ENCODE measurements around the gene MICAL1.
A peak's percentile ranks its signal among the peaks of the same experiment; 100 is the strongest.

MICAL1 gene

DNA sequence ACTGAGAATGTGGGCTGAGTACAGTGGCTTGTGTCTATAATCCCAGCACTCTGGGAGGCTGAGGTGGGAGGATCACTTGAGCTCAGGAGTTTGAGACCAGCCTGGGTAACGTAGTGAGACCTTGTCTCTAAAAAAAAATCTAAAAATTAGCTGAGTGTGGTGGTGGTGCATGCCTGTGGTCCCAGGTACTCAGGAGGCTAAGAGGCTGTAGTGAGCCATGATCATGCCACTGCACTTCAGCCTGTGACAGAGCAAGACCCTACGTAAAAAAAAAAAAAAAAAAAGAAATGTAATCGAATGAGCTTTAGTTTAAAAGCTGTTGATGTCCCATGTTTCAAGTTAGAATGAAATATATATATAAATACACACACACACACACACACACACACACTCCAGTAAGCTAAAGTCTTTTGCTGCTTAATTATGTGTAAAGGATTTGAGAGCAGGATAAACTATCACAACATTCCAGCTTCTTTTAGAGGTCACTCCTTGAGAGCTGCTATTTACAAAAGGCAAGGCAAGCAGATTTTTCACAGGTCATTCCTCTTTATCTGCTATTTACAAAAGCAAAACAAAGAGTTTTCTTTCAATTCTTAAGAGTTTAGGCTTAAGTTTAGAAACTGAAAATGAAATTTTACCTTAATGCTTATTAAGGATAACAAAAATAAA lies 4.7 kb upstream of the MICAL1 start:
- Histone ChIP-seq H3F3A (ENCODE audit: low read depth) (peaks cover 12% of the 10 kb centered on the region; the same call in 1 of the 2 replicates), H3K27me3 (ENCODE audit: insufficient read depth, low read length, poor library complexity, severe bottlenecking) (no peaks in the 10 kb centered on the region), H3K4me2 (ENCODE audit: low read depth, low read length, poor library complexity, severe bottlenecking) (no peak overlapping the region), H3K4me1 (ENCODE audit: insufficient read depth, low read length, poor library complexity, severe bottlenecking) (peaks cover 25% of the 10 kb centered on the region), H4K20me1 (ENCODE audit: insufficient read depth, low read length, poor library complexity, severe bottlenecking) (peaks cover 6% of the 10 kb centered on the region), H3K36me3 (ENCODE audit: insufficient read depth, low read length) (peaks cover 27% of the 10 kb centered on the region), H3K4me3 (ENCODE audit: low read length, poor library complexity, severe bottlenecking) (no peak overlapping the region), H3K9me3 (ENCODE audit: insufficient read depth, low read depth, low read length) (no peaks in the 10 kb centered on the region), H3K79me2 (ENCODE audit: insufficient read depth, low read length) (peaks cover 17% of the 10 kb centered on the region; the same call in 1 of the 2 replicates), H2AFZ (ENCODE audit: low read length) (no peak overlapping the region), H3K9ac (ENCODE audit: low read depth, low read length, poor library complexity, severe bottlenecking) (no peak overlapping the region), H3K9me2 (replicated peaks; ENCODE audit: low read depth, low read length) (no peaks in the 10 kb centered on the region)
- TF ChIP-seq, protein P1, sequence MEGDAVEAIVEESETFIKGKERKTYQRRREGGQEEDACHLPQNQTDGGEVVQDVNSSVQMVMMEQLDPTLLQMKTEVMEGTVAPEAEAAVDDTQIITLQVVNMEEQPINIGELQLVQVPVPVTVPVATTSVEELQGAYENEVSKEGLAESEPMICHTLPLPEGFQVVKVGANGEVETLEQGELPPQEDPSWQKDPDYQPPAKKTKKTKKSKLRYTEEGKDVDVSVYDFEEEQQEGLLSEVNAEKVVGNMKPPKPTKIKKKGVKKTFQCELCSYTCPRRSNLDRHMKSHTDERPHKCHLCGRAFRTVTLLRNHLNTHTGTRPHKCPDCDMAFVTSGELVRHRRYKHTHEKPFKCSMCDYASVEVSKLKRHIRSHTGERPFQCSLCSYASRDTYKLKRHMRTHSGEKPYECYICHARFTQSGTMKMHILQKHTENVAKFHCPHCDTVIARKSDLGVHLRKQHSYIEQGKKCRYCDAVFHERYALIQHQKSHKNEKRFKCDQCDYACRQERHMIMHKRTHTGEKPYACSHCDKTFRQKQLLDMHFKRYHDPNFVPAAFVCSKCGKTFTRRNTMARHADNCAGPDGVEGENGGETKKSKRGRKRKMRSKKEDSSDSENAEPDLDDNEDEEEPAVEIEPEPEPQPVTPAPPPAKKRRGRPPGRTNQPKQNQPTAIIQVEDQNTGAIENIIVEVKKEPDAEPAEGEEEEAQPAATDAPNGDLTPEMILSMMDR (conservative IDR thresholded peaks at IDR 0.05; ENCODE audit: low read length), result no peak
- TF ChIP-seq EZH2phosphoT487 (IDR thresholded peaks at IDR 0.05; ENCODE audit: borderline replicate concordance), result no peak

DNA sequence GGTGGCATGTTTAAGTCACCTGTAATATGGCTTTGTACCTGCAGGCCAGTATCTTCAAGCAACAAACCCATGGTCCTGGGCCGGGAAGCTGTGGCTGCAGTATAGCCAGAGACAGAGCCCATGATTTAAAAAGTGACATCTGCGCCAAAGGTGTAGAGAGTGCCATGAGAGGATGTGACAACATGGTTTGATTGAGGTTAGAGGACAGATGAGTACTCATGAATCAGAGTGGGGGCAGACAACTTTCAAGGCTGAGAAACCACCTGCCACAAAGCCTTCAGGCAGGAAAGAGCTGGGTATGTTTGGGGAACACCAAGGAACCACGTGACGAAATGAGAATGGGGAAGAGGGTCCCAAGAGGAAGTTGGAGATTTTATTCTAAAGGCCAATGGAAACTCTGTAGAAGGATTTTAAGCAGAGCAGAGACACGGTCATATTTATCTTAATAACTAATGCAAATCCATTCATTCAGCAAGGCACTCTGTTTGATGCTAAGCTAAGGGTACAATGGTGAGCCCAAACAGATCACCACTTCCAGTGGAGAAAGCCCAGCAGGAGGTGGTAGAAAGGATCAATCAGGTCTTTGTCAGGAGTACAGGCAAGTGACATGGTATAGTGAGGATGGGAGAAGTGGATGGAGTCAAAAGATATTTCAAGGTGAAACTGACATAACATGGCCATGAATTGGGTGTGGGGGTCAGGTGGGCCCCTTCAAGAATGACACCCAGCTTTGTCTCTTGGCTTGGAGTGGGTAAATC lies 3.4 kb upstream of the MICAL1 start:
- peaks cover 12% of the 10 kb centered on the region; the same call in 1 of the 2 replicates for H3F3A ChIP-seq (ENCODE audit: low read depth)
- no peak overlapping the region for H3K9ac ChIP-seq (ENCODE audit: low read depth, low read length, poor library complexity, severe bottlenecking)
- no peak for TF ChIP-seq EZH2phosphoT487 (IDR thresholded peaks at IDR 0.05; ENCODE audit: borderline replicate concordance)
- TF ChIP-seq, protein P1 (conservative IDR thresholded peaks at IDR 0.05; ENCODE audit: low read length), result no peak
- no peaks in the 10 kb centered on the region for H3K27me3 ChIP-seq (ENCODE audit: insufficient read depth, low read length, poor library complexity, severe bottlenecking)
- H2AFZ ChIP-seq (ENCODE audit: low read length), result no peak overlapping the region
- no peak overlapping the region for H3K4me2 ChIP-seq (ENCODE audit: low read depth, low read length, poor library complexity, severe bottlenecking)
- peaks cover 16% of the 10 kb centered on the region for H3K36me3 ChIP-seq (ENCODE audit: insufficient read depth, low read length)
- peaks cover 32% of the 10 kb centered on the region for H3K4me1 ChIP-seq (ENCODE audit: insufficient read depth, low read length, poor library complexity, severe bottlenecking)
- peaks cover 6% of the 10 kb centered on the region for H4K20me1 ChIP-seq (ENCODE audit: insufficient read depth, low read length, poor library complexity, severe bottlenecking)
- no peak overlapping the region for H3K4me3 ChIP-seq (ENCODE audit: low read length, poor library complexity, severe bottlenecking)
- H3K9me2 ChIP-seq (replicated peaks; ENCODE audit: low read depth, low read length), result no peaks in the 10 kb centered on the region
- no peaks in the 10 kb centered on the region for H3K9me3 ChIP-seq (ENCODE audit: insufficient read depth, low read depth, low read length)
- peaks cover 14% of the 10 kb centered on the region for H3K79me2 ChIP-seq (ENCODE audit: insufficient read depth, low read length)

DNA sequence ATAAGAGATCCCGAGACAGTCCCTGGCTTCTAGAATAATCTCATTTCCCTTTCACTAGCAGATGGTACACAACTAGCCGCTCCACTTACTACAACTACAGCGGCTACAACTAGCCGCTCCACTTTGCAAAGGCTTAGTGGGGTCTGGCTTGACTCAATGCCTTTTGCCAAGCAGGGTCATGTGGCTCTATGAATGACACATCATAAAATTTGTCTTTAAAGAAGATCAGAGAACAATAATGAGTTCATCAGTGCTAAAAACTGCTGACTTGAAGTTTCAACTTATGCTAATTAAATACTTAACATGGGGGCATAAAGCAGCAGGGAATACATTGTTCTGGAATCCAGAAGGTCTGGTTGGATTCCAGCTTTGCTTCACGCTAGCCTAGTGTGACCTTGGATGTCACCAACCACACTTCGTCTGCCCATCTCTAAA lies 2.0 kb upstream of the MICAL1 start:
- Histone ChIP-seq H3K27me3 (ENCODE audit: insufficient read depth, low read length, poor library complexity, severe bottlenecking) (no peaks in the 10 kb centered on the region), H3K79me2 (ENCODE audit: insufficient read depth, low read length) (peaks cover 27% of the 10 kb centered on the region), H3K4me1 (ENCODE audit: insufficient read depth, low read length, poor library complexity, severe bottlenecking) (peaks cover 45% of the 10 kb centered on the region), H3K9me3 (ENCODE audit: insufficient read depth, low read depth, low read length) (no peaks in the 10 kb centered on the region), H3K9me2 (replicated peaks; ENCODE audit: low read depth, low read length) (no peaks in the 10 kb centered on the region), H3K36me3 (ENCODE audit: insufficient read depth, low read length) (peaks cover 15% of the 10 kb centered on the region), H4K20me1 (ENCODE audit: insufficient read depth, low read length, poor library complexity, severe bottlenecking) (peaks cover 6% of the 10 kb centered on the region), H3K4me3 (ENCODE audit: low read length, poor library complexity, severe bottlenecking) (no peak overlapping the region), H3K9ac (ENCODE audit: low read depth, low read length, poor library complexity, severe bottlenecking) (no peak overlapping the region), H3F3A (ENCODE audit: low read depth) (peaks cover 12% of the 10 kb centered on the region; the same call in 1 of the 2 replicates), H3K4me2 (ENCODE audit: low read depth, low read length, poor library complexity, severe bottlenecking) (peak overlapping the region; percentile 88), H2AFZ (ENCODE audit: low read length) (no peak overlapping the region)
- TF ChIP-seq, protein P1 (conservative IDR thresholded peaks at IDR 0.05; ENCODE audit: low read length), result no peak
- TF ChIP-seq EZH2phosphoT487 (IDR thresholded peaks at IDR 0.05; ENCODE audit: borderline replicate concordance), result no peak

Data from Loucy (cell line).